ENCODE measurements around the gene SPCS2.

GRCh38 chr11:74954199-74954598 lies 5.1 kb downstream of the SPCS2 start:
- TF ChIP-seq CTCF (IDR thresholded peaks at IDR 0.05): no peak
- TF ChIP-seq POLR2A (IDR thresholded peaks at IDR 0.05): no peak

Measured in esophagus squamous epithelium (tissue), 4 donors.